A673 (cell line): Measurements from ENCODE around the gene HIGD1A.

Experiments used
- EZH2 ChIP-seq: fragments of 200-600 bp; sonication (generic); IDR thresholded peaks from 2 replicates; pipeline ENCODE4 v1.6.1; 2017; ENCODE audit warnings: borderline replicate concordance, low read depth, mild to moderate bottlenecking, mixed read lengths, antibody characterized with exemption, low read length; ENCODE audit not compliant: poor library complexity, severe bottlenecking
- TF ChIP-seq, protein P1 (sequence below): fragments of 300-800, 200-600 bp; sonication (generic); conservative IDR thresholded peaks from 2 replicates; pipeline ENCODE4 v1.5.1; 2017; ENCODE audit warnings: low read depth, mild to moderate bottlenecking, antibody characterized with exemption, low read length, moderate library complexity, mixed read lengths

DNA sequence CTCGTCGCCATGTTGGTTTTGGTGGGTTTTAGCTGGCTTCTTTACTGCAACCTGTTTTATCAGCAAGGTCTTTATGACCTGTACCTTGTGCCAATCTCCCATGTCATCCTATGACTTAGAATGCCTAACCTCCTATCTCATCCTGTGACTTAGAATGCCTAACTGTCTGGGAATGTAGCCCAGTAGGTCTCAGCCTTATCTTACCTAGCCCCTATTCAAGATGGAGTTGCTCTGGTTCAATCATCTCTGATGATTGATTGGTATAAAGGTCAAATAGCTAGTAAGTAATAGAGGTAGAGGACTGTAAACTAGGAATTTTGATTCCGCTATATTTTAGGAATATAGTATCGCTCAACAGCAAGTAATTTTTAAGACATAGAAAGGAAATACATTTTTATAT lies 3.6 kb upstream of the HIGD1A start:
- TF ChIP-seq, protein P1, sequence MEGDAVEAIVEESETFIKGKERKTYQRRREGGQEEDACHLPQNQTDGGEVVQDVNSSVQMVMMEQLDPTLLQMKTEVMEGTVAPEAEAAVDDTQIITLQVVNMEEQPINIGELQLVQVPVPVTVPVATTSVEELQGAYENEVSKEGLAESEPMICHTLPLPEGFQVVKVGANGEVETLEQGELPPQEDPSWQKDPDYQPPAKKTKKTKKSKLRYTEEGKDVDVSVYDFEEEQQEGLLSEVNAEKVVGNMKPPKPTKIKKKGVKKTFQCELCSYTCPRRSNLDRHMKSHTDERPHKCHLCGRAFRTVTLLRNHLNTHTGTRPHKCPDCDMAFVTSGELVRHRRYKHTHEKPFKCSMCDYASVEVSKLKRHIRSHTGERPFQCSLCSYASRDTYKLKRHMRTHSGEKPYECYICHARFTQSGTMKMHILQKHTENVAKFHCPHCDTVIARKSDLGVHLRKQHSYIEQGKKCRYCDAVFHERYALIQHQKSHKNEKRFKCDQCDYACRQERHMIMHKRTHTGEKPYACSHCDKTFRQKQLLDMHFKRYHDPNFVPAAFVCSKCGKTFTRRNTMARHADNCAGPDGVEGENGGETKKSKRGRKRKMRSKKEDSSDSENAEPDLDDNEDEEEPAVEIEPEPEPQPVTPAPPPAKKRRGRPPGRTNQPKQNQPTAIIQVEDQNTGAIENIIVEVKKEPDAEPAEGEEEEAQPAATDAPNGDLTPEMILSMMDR: no peak
- TF ChIP-seq EZH2: no peak
